GM06990 (cell line): ENCODE results near the gene FAM124A.

Source experiments
- DNase-seq: peaks from one replicate; pipeline ENCODE4 v3.0.0-alpha.2; 2011; ENCODE audit not compliant: insufficient read length; ENCODE audit errors: extremely low read depth
- H3K27me3 ChIP-seq: replicated peaks from 2 replicates; pipeline ENCODE4 v1.6.0; 2011; ENCODE audit warnings: low read length; ENCODE audit not compliant: control insufficient read depth, insufficient read depth
- H3K36me3 ChIP-seq: 2 replicates; pipeline ENCODE4 v1.5.1; 2011; ENCODE audit warnings: low read length; ENCODE audit not compliant: control insufficient read depth, insufficient read depth
- H3K4me3 ChIP-seq: replicated peaks from 2 replicates; pipeline ENCODE4 v1.5.1; 2011; ENCODE audit warnings: low read depth, mild to moderate bottlenecking, control low read depth, low read length
- TF ChIP-seq, protein P1 (sequence below): IDR thresholded peaks from 2 replicates; pipeline ENCODE4 v1.5.1; 2011; ENCODE audit warnings: low read length, control low read depth, mild to moderate bottlenecking, inconsistent platforms; ENCODE audit not compliant: insufficient read depth, poor library complexity, severe bottlenecking

FAM124A gene

DNA sequence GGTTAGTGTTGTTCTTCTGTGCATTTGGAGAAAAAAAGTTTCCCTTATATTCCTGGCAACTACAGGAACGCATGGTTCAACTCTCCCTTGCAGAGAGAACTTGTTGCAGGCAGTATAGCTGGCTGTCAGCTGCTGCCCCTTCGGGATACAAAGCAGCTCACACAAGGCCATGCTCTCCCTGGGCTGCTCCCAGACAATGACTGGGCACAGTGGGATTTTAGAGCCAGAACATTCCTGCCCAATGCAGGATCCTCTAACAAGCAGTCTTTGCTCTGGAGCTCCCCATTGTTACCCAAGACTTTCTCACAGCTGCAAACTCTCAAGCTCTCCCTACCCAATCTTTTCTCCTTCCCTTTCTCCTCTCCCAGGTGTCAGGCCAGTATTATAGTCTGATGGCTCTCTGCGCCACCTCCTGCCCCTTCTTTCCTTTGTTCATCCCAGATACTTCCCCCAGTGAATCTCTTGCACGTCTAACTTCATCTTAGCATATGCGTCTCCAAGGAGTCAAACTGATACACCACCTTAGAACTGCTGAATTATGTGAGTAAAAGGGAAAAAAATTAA lies 89.8 kb downstream of the FAM124A start:
- H3K4me3 ChIP-seq: no peak overlapping the region
- no peaks in the 10 kb centered on the region for H3K36me3 ChIP-seq
- TF ChIP-seq, protein P1, sequence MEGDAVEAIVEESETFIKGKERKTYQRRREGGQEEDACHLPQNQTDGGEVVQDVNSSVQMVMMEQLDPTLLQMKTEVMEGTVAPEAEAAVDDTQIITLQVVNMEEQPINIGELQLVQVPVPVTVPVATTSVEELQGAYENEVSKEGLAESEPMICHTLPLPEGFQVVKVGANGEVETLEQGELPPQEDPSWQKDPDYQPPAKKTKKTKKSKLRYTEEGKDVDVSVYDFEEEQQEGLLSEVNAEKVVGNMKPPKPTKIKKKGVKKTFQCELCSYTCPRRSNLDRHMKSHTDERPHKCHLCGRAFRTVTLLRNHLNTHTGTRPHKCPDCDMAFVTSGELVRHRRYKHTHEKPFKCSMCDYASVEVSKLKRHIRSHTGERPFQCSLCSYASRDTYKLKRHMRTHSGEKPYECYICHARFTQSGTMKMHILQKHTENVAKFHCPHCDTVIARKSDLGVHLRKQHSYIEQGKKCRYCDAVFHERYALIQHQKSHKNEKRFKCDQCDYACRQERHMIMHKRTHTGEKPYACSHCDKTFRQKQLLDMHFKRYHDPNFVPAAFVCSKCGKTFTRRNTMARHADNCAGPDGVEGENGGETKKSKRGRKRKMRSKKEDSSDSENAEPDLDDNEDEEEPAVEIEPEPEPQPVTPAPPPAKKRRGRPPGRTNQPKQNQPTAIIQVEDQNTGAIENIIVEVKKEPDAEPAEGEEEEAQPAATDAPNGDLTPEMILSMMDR: no peak
- H3K27me3 ChIP-seq: no peaks in the 10 kb centered on the region; the same call in none of the 2 replicates
- DNase-seq: no peak

DNA sequence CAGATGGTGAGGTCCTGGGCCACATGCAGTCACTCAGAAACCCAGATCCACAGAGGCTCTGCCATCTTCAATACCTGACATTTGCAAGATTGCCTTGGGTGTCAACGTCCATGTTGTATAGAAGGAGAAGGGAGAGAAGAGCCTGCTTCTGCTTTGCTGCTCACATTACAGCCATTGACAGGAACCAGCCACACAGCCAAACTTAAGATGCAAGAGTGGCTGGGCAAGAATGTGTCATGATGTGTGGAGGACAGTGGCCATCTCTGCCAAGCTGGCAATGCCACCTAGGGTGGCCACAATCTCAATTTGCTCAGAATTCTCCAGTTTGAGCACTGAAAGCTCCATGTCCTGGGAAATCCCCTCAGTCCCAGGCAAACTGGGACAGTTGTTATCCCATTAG lies 91.4 kb downstream of the FAM124A start:
- Histone ChIP-seq H3K27me3 (no peaks in the 10 kb centered on the region; the same call in none of the 2 replicates), H3K4me3 (no peak overlapping the region), H3K36me3 (no peaks in the 10 kb centered on the region)
- TF ChIP-seq, protein P1: no peak
- no peak for DNase-seq

DNA sequence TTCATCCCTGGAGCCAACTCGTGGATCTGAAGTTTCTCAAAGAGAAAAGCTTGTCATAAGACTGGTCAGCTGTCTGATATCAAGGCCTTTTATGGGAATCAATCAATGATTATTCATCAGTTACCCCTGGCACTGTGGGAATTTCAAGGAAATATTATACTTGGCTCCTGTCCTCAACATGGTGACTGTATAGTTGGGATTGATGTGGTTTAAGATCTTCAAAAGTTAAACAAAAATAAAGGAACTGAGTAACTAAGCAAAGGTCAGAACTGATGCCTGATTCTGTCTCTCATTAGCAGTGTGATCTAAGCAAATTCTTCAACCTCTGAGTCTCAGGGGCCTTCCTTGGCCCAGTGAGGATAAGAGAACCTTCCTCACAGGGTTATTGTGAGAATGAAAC lies 95.1 kb downstream of the FAM124A start:
- TF ChIP-seq, protein P1: no peak
- Histone ChIP-seq H3K4me3 (no peak overlapping the region), H3K36me3 (no peaks in the 10 kb centered on the region), H3K27me3 (no peaks in the 10 kb centered on the region; the same call in none of the 2 replicates)
- DNase-seq: no peak

DNA sequence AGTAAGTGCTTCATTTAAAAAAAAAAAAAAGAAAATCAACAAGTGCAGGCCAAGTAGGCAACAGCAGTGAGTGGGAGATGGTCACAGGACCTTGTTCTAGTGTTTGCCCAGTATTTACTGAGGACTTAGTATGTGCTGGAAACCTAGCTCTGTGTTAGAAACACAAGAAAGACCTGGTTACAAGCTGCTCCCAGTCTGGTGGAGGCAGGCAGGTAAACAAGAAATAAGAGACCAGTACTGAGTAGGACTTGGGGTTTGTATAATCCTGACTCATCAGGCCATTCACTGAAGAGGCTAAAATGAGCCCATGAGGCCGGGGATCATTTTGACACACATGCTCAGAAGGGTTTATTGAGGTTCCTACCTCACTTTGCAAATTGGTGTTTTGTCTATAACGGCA lies 95.8 kb downstream of the FAM124A start:
- H3K4me3 ChIP-seq: no peak overlapping the region
- no peak for DNase-seq
- H3K27me3 ChIP-seq: no peaks in the 10 kb centered on the region; the same call in none of the 2 replicates
- TF ChIP-seq, protein P1: no peak
- no peaks in the 10 kb centered on the region for H3K36me3 ChIP-seq

DNA sequence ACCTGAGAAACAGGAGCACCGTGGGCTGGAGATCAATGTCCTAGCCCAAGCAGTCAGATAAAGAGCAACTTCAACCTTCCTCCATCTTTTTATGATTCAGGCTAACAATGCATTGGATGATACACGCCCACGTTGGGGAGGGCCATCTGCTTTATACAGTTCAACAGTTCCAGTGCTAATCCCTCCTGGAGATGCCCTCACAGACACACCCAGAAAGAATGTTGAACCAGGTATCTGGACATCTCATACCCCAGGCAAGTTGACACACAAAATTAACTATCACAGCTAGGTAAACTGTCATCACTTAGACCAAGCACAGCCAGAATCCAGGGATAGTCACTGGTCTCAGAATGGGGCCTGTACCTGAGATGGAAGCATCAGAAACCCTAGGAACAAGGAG lies 96.7 kb downstream of the FAM124A start:
- no peak for DNase-seq
- Histone ChIP-seq H3K4me3 (no peak overlapping the region), H3K27me3 (no peaks in the 10 kb centered on the region; the same call in 1 of the 2 replicates)

DNA sequence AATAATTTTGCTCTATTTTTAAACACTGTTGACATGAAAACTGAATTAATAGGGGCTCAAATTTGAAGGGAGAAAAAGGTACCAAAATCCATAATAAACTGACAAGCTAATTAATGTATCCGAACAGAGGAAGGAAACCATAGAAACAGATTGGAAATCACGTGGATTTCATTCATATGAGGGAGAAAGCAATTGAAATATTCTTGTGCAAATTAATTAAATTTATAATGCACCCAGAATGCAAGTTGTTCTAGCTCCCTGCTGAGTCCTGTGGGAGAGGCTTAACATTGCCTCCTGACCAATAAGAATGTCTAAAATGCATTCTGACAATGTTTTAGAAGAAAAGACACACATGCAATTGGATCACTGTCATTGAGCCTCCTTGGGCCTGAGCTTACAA lies 99.6 kb downstream of the FAM124A start:
- DNase-seq: no peak
- no peaks in the 10 kb centered on the region for H3K36me3 ChIP-seq
- H3K27me3 ChIP-seq: no peaks in the 10 kb centered on the region
- H3K4me3 ChIP-seq: no peak overlapping the region
- TF ChIP-seq, protein P1: no peak

More for the DNA sequence above, 96.7 kb downstream of the FAM124A start:
- H3K36me3 ChIP-seq: no peaks in the 10 kb centered on the region
- TF ChIP-seq, protein P1: no peak
